ENCODE results near the gene KCNMA1.

- TF ChIP-seq YY1 (IDR thresholded peaks at IDR 0.05; ENCODE audit: extremely low read depth, insufficient replicate concordance, low read depth, low read length) (no peak), JUND (IDR thresholded peaks at IDR 0.05) (no peak), CTCF (IDR thresholded peaks at IDR 0.05 in 2 of 3, conservative IDR thresholded peaks at IDR 0.05 in 1 of 3; ENCODE audit: borderline replicate concordance in 1 of 3, insufficient read depth in 1 of 3, low read depth in 2 of 3, low read length in 2 of 3) (no peak), CEBPB (IDR thresholded peaks at IDR 0.05; ENCODE audit: low read depth) (no peak), POLR2AphosphoS5 (IDR thresholded peaks at IDR 0.05; ENCODE audit: low read depth, low read length) (no peak), CBX3 (IDR thresholded peaks at IDR 0.05; ENCODE audit: low read depth) (no peak), EZH2 (IDR thresholded peaks at IDR 0.05) (no peak), ZFX (IDR thresholded peaks at IDR 0.05) (no peak), SRF (IDR thresholded peaks at IDR 0.05; ENCODE audit: low read depth) (no peak), TCF7L2 (IDR thresholded peaks at IDR 0.05; ENCODE audit: borderline replicate concordance, extremely low read depth, insufficient read depth, insufficient read length) (no peak), POLR2A (IDR thresholded peaks at IDR 0.05; ENCODE audit: borderline replicate concordance, extremely low read depth, insufficient read depth, insufficient read length) (no peak), MAX (IDR thresholded peaks at IDR 0.05) (no peak), RAD21 (IDR thresholded peaks at IDR 0.05; ENCODE audit: low read depth) (no peak), ZNF274 (IDR thresholded peaks at IDR 0.05; ENCODE audit: low read depth, low read length) (no peak)
These were observed 162.7 kb downstream of the KCNMA1 start for GRCh38 chr10:77474939-77475338.

Measured in HCT116 (cell line).